ENCODE results near the gene CD79A. TPM values are rescaled to one million over a fixed set of nuclear protein-coding genes. Genes with fewer than 3 reads are reported as not detected.

CD79A gene
- total and polyA plus RNA-seq, 2 donors (not counting 1 experiment from before 2014, with no cell fraction given): 0.07 to 0.17 TPM

- no peaks in the 10 kb centered on the region for H3K9me3 ChIP-seq (ENCODE audit: control insufficient read depth, insufficient read depth, low read depth, low read length)
- H2AFZ ChIP-seq (ENCODE audit: low read length): no peak overlapping the region
- no peak for DNase-seq (ENCODE audit: low read depth in 2 of 2)
- no peak overlapping the region for H3K9ac ChIP-seq (ENCODE audit: insufficient read depth, low read length)
- TF ChIP-seq, protein P1, sequence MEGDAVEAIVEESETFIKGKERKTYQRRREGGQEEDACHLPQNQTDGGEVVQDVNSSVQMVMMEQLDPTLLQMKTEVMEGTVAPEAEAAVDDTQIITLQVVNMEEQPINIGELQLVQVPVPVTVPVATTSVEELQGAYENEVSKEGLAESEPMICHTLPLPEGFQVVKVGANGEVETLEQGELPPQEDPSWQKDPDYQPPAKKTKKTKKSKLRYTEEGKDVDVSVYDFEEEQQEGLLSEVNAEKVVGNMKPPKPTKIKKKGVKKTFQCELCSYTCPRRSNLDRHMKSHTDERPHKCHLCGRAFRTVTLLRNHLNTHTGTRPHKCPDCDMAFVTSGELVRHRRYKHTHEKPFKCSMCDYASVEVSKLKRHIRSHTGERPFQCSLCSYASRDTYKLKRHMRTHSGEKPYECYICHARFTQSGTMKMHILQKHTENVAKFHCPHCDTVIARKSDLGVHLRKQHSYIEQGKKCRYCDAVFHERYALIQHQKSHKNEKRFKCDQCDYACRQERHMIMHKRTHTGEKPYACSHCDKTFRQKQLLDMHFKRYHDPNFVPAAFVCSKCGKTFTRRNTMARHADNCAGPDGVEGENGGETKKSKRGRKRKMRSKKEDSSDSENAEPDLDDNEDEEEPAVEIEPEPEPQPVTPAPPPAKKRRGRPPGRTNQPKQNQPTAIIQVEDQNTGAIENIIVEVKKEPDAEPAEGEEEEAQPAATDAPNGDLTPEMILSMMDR (conservative IDR thresholded peaks at IDR 0.05 in 1 of 2, IDR thresholded peaks at IDR 0.05 in 1 of 2; ENCODE audit: low read depth in 1 of 2, low read length in 2 of 2): no peak
- TF ChIP-seq EZH2 (IDR thresholded peaks at IDR 0.05; ENCODE audit: low read length, missing control alignments): no peak
- no peak overlapping the region for H3K27ac ChIP-seq (ENCODE audit: insufficient read depth, low read length)
- peaks cover 10% of the 10 kb centered on the region for H3K79me2 ChIP-seq (ENCODE audit: control insufficient read depth, insufficient read depth, low read length)
- H3K4me2 ChIP-seq (ENCODE audit: extremely low read depth, insufficient read depth, low read length): no peak overlapping the region
- no peak overlapping the region for H3K4me3 ChIP-seq (replicated peaks in 1 of 4; ENCODE audit: control extremely low read depth in 1 of 4, insufficient read depth in 1 of 4, low read depth in 3 of 4, low read length in 4 of 4)
- H3K27me3 ChIP-seq (ENCODE audit: control insufficient read depth, insufficient read depth, low read length): peaks cover 4% of the 10 kb centered on the region
- no peaks in the 10 kb centered on the region for H4K20me1 ChIP-seq (ENCODE audit: control insufficient read depth, extremely low read depth, insufficient read depth, low read length)
- H3K36me3 ChIP-seq (ENCODE audit: control insufficient read depth, insufficient read depth, low read length): no peaks in the 10 kb centered on the region
- H3K4me1 ChIP-seq (ENCODE audit: control insufficient read depth, extremely low read depth, insufficient read depth, low read length): peaks cover 5% of the 10 kb centered on the region
Measured at GRCh38 chr19:41880329-41880708, 3.2 kb downstream of the CD79A start.

DNA sequence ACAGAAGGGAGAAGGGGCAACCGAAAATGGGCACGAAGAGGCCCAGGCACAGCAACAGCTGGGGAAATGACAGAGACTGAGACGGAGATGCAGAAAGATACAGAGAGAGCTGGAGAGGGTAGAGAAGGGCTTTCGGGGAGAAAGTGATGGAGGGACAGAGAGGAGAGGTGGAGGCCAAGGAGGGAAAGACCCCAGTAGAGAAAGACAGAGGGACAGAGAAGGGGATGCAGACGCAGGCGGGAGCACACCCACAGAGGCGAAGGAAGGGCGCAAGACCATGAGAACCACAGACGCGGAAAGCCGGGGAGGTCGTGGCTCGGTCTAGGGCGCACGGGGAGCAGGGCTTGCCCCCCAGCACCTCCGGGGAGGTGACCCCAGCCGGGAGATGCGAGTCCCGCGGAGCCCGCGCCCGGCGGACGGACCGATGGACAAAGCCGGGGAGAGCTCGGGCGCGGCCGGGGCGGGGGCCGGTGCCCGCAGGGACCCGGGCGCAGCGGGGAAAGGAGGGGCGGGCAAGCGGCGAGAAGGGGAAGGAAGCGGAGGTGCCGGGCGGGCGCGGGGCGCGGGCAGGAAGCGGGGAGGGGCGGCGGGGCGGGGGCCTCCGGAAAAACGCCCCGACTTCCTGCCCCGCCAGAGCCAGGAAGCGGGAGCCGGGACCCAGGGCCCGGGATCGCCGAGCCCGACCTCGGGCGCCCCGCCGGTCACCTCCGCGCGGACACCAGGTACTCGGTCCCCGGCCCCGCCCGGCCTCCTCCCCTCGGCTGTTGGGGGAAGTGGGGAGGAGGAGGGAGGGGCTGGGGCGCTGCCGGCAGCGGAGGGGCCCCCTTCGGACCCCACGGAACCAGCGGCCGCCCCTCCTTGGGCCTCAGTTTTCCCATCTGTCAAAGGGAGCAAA, 5.7 kb downstream of the CD79A start, which contains the start of gene ARHGEF1:
ARHGEF1 (plus strand) TSS at position 617 of the 895 bp plus-strand sequence. CDS start 4,899 bp downstream, outside the sequence.
- peak within 1 kb of the TSS; percentile 34 for H3K27ac ChIP-seq (ENCODE audit: insufficient read depth, low read length)
- H3K36me3 ChIP-seq (ENCODE audit: control insufficient read depth, insufficient read depth, low read length): no peaks in the 10 kb centered on the region
- no peaks in the 10 kb centered on the region for H3K27me3 ChIP-seq (ENCODE audit: control insufficient read depth, insufficient read depth, low read length)
- peak; percentile 18 to 33 for DNase-seq (ENCODE audit: low read depth in 2 of 2)
- peak within 1 kb of the TSS; percentile 60 for H3K9ac ChIP-seq (ENCODE audit: insufficient read depth, low read length)
- H3K4me3 ChIP-seq (replicated peaks in 1 of 4; ENCODE audit: control extremely low read depth in 1 of 4, insufficient read depth in 1 of 4, low read depth in 3 of 4, low read length in 4 of 4): peak within 1 kb of the TSS; percentile 94 to 97 (median 94)
- H3K9me3 ChIP-seq (ENCODE audit: control insufficient read depth, insufficient read depth, low read depth, low read length): no peaks in the 10 kb centered on the region
- peak within 1 kb of the TSS; percentile 96 for H3K4me2 ChIP-seq (ENCODE audit: extremely low read depth, insufficient read depth, low read length)
- H2AFZ ChIP-seq (ENCODE audit: low read length): peak within 1 kb of the TSS; percentile 75
- H3K4me1 ChIP-seq (ENCODE audit: control insufficient read depth, extremely low read depth, insufficient read depth, low read length): peaks cover 9% of the 10 kb centered on the region
- TF ChIP-seq, protein P1 (conservative IDR thresholded peaks at IDR 0.05 in 1 of 2, IDR thresholded peaks at IDR 0.05 in 1 of 2; ENCODE audit: low read depth in 1 of 2, low read length in 2 of 2): no peak
- TF ChIP-seq EZH2 (IDR thresholded peaks at IDR 0.05; ENCODE audit: low read length, missing control alignments): no peak
- peaks cover 30% of the 10 kb centered on the region for H3K79me2 ChIP-seq (ENCODE audit: control insufficient read depth, insufficient read depth, low read length)
- no peaks in the 10 kb centered on the region for H4K20me1 ChIP-seq (ENCODE audit: control insufficient read depth, extremely low read depth, insufficient read depth, low read length)

- no peak for DNase-seq (ENCODE audit: low read depth in 2 of 2)
- peaks cover 3% of the 10 kb centered on the region for H3K36me3 ChIP-seq (ENCODE audit: control insufficient read depth, insufficient read depth, low read length)
- H3K79me2 ChIP-seq (ENCODE audit: control insufficient read depth, insufficient read depth, low read length): peaks cover 32% of the 10 kb centered on the region
- H3K27me3 ChIP-seq (ENCODE audit: control insufficient read depth, insufficient read depth, low read length): no peaks in the 10 kb centered on the region
- H3K27ac ChIP-seq (ENCODE audit: insufficient read depth, low read length): peak overlapping the region; percentile 34
- peak overlapping the region; percentile 60 for H3K9ac ChIP-seq (ENCODE audit: insufficient read depth, low read length)
- H3K9me3 ChIP-seq (ENCODE audit: control insufficient read depth, insufficient read depth, low read depth, low read length): no peaks in the 10 kb centered on the region
- H2AFZ ChIP-seq (ENCODE audit: low read length): peak overlapping the region; percentile 51
- peak overlapping the region; percentile 96 for H3K4me2 ChIP-seq (ENCODE audit: extremely low read depth, insufficient read depth, low read length)
- peak overlapping the region; percentile 94 to 97 (median 94) for H3K4me3 ChIP-seq (replicated peaks in 1 of 4; ENCODE audit: control extremely low read depth in 1 of 4, insufficient read depth in 1 of 4, low read depth in 3 of 4, low read length in 4 of 4)
- H3K4me1 ChIP-seq (ENCODE audit: control insufficient read depth, extremely low read depth, insufficient read depth, low read length): peaks cover 9% of the 10 kb centered on the region
- TF ChIP-seq EZH2 (IDR thresholded peaks at IDR 0.05; ENCODE audit: low read length, missing control alignments): no peak
- TF ChIP-seq, protein P1 (conservative IDR thresholded peaks at IDR 0.05 in 1 of 2, IDR thresholded peaks at IDR 0.05 in 1 of 2; ENCODE audit: low read depth in 1 of 2, low read length in 2 of 2): no peak
- H4K20me1 ChIP-seq (ENCODE audit: control insufficient read depth, extremely low read depth, insufficient read depth, low read length): no peaks in the 10 kb centered on the region
Measured at GRCh38 chr19:41883463-41883820, 6.4 kb downstream of the CD79A start.
